Left forelimb (tissue), 1 donor: ENCODE measurements around the gene GPSM1.

Experiments used
- DNase-seq: peaks from one replicate; pipeline ENCODE4 v3.0.0-alpha.2; 2018; ENCODE audit warnings: low spot score

The GPSM1 gene

DNA sequence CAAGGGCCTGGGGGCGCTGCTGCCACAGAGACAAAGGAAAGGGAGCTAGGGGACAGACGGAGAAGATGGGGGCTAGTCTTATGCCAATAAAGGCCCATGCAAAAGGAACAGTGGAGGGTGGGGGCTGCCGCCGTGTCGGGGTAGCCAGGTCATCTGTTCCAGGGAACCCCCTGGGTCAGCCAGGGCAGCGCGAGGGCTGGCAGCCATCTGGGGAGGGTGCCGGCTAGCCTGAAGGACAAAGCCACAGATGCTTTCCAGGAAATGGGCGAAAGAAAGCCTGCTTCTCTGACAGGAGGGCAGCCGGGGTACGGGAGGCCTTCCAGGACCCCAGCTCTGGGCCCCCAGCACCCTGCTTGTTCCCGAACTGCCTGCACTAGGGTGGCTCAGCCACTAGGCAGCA, 47.8 kb downstream of the GPSM1 start:
- no peak for DNase-seq

DNA sequence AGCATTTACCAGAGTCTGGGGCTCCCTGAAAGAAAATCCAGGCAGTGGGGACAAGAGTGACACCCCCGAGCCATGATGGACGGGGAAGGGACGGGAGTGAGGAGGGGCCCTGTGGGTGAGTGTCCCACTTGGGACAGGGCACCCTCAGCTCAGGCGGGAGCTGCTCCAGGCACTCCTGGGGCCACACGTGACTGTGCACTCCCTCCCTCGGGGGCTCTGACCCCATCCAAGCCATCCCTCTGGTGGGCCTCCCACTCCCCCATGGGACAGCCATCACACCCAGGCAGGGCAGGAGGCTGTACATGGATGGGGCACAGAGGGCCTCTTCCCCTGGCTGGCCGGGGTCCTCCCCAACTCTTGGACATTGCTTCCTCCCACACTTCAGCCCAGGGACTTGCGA, 49.1 kb downstream of the GPSM1 start:
- DNase-seq = no peak

DNA sequence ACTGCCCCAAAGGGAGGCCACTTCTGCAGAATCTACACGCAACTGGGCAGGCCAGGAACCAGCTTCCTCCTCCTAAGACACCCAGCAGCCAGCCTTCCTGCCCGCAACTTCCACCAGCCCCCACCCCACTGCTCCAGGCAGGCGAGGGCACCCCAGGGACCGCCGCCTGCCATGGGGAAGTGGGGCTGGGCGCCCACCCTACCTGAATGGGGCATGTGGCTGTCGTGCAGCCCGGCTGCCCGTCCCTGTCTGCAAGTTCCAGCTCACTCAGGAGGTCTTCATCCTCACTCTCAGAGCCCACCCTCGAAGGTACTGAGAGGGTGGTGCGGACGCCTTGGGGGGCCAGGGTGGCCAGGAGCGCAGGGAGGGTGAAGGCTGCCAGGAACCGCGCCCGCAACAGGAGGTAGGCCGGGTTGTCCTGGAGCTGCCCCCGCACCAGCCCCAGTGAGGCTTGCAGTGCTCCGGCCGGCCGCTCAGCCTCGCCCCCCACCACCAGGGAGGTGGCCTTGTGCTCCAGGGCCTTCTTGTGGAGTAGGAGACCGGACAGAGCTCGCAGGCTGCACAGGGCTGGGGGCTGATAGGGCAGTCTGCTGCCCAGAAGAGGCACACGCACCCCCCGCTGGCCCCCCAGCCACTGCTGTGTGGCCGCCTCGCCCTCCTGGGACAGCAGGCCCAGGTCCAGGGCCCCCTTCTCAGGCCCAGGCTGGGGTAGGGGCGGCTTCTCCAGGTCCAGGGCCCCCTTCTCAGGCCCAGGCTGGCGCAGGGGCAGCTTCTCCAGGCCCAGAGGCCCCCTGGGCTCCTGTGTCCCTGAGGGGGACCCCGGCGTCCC, 50.2 kb downstream of the GPSM1 start:
- no peak for DNase-seq

GRCh38 chr9:136378170-136379002, 51.0 kb downstream of the GPSM1 start:
- DNase-seq = no peak

- DNase-seq = no peak
Measured at GRCh38 chr9:136379003-136379287, 51.6 kb downstream of the GPSM1 start.

DNA sequence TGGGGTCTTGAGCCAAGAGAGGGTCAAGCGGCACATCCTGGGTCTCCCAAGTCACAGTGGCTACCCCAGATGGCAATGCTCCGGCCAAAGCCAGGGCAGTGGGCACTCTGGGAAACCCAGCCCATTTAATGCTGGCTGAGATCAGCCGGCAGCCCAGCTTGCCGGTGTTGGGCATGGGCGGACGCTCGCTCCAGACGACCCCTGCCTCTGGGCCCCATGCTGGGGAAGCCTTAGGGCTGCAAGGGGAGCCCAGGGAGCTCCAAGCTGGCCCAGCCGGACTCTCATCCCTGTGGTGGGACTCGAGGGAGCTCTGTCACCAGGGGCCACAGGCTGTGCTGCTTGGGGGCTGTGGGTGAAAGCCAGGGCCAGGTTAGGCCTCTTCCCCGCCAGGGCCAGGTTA, 52.1 kb downstream of the GPSM1 start:
- no peak for DNase-seq

DNA sequence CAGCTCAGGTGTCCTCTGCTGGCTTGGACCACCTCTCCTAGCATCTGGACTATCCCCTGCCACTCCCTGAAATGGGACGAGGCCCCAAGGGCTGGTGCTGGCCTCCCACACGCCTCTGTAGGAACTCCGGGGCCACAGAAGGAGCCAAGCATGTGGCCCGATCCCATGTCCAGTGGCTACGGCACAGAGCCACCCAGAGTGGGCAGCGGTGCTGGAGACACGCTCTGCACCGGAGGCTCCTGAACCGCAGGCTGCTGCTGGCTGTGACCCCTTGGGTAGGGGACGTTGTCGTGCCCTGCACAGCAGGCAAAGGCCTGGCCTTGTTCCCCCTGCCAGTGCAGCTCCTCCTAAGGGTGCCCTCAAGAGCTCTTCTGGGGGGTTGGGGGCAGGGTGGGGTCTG, 52.6 kb downstream of the GPSM1 start:
- no peak for DNase-seq

DNA sequence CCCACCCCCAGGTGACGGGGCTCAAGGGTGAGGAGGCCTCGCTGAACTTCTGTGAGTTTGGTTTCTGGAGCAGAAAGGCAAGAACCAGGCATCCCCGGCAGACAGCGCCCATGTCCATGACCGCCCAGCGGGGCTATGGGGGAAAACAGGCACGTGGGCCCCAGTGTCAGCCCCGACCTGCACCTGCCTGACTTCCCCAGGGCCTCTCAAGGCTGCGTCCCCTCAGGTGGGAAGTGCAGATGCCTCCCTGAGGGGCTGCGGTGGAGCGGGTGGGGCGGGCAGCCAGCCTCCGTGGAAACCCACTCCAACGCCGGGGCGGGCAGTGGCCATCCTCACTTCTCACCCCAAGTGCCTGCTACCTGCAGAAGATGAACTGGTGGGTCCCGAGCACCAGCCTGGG, 53.0 kb downstream of the GPSM1 start:
- no peak for DNase-seq

GRCh38 chr9:136381311-136381710, 54.0 kb downstream of the GPSM1 start:
- no peak for DNase-seq

- DNase-seq = no peak
Measured at GRCh38 chr9:136381966-136382513, 54.7 kb downstream of the GPSM1 start.

DNA sequence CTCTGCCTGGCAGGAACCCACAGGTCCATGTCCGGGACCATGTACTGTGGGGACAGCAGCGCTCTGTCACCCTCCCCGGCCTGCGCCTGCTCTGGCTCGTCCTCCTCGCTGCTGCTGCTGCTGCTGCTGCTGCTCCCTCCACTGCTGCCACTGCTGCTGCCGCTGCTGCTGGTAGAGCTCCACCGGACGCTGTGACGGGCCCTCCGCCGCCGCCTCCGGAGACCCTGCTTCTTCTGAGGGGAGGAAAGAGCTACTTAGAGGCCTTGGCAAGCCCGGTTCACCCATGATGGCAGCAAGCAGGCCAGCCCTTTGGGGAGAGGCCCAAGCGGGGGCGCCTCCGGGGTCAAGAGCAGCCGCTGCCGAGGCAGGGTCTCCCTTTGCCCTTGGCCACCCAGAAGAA, 56.1 kb downstream of the GPSM1 start:
- DNase-seq = no peak

DNA sequence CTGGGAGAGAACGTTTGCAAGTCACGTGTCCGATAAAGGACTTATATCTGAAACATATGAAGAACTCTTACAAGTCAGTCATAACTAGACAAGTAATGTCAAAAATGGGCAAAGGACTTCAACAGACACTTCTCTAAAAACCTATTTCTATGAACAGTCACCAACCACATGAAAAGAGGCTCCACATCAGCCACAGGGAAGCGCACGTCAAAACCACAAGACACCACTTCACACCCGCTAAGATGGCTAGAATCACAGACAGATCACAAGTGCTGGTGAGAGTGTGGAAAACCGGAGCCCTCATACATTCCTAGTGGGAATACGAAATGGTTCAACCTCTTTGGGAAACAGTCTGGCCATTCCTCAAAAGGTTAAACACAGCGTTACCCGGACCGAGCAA, 57.7 kb downstream of the GPSM1 start:
- no peak for DNase-seq

DNA sequence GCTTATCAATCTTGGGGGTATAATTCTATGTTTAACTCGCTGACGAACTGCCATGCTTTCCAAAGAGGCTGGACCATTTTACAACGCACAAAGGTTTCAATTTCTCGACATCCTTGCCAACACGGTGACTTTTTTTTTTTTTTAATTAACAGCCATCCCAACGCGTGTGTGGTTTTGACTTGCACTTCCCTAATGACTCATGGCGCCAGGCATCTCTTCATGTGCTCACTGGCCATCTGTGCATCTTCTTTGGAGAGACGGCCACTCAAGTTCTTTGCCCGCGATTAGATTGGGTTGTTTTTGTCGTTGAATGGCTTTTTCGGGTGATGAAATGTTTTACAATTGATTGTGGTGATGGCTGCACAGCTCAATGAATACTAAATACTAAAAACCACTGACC, 58.7 kb downstream of the GPSM1 start:
- no peak for DNase-seq

DNA sequence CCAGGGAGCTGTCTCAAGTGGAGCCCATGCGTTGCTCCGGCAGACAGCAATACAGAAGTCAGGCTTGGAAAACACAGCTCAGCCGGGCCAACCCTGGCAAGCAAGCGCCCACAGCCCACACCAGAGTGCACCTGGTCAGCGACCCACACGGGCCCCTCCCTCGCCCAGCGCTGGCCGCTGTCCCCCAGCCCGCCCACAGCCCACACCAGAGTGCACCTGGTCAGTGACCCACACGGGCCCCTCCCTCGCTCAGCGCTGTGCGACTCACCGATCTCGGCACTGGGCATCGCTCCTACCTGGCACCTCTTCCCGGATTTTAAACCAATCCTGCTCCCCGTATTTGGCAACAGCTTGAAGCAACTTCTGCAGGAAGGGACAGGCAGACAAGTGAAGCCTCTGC, 59.9 kb downstream of the GPSM1 start:
- DNase-seq = no peak

- no peak for DNase-seq
Measured at GRCh38 chr9:136389396-136389795, 62.1 kb downstream of the GPSM1 start.

GRCh38 chr9:136391737-136392537, 64.6 kb downstream of the GPSM1 start:
- DNase-seq = no peak

DNA sequence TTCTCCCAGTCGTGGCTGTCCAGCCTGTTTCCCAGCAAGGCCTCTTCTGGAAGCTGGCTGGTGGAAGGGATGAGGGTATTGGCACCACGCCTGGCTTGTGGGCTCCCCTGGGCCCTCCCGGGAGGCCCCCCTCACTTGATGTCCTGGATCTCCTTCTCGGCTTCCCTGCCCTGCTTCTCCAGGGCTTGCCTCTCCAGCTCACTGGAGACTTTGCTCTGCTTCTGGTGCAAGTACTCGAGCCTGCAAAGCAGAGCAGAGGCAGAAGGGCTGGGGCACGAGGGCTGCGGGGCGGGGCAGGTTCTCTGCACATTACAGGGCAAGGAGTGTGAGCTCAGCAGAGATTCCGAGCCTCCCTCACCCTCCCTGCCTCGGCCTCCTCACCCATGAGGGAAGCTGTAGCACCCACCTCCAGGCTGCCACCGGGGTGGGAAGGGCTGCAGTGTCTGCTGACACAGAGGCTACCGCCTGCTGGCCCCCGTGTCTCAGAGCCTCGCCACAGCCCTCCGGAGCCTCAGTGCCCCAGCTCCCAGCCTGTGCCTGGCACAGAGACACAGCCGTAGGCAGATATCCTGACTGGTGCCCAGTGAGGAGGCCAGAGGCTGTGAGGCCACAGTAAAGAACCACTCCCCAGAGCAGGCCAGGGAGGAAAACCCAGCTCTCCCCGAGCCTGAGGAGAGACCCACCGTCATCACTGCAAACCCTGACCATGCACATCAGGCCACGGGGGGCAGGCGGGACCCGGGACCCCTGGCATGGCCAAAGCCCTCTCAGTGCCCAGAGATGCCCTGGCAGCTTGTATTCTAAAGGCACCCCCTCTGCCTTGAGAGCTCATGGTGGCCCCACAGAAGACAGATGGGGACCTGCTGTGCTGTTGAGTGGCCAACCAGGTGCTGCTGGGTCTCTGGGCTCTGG, 65.5 kb downstream of the GPSM1 start:
- DNase-seq = no peak

DNA sequence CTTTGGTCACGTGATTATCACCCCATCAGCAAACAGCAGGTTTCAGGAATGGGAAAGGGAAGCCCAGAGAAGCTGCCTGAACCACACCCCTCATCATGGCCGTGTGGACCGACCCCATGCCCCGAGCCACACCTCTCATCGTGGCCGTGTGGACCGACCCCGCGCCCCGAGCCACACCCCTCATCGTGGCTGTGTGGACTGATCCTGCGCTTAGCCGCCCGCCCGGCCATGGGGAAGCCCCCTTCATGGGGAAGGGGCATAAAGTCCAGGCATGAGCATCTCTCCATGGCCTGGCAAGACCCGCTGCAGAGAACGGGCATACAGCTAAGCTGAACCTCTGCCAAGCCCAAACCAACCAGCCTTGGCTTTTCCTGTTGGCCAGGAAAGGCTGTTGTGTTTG, 66.2 kb downstream of the GPSM1 start:
- DNase-seq = no peak

- DNase-seq = no peak
Measured at GRCh38 chr9:136394312-136395019, 67.1 kb downstream of the GPSM1 start.

DNA sequence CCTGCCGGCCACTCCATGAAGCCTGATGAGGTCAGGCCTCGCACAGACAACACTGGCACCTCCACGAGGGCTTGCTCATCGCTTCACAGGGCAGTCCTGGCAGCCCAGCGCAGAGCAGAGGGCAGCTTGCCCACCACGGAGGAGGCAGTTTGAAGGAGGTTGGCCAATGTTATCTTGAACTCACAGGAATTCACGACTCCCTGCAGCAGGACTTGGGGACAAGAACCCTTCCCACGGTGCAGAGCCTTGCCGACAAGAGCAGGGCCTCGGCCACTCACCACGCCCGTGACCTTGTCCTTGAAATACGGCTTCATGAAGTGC, 67.6 kb downstream of the GPSM1 start:
- no peak for DNase-seq
